GM12864 (cell line): ENCODE data around the gene MAMDC2.

Source experiments
- DNase-seq: peaks from one replicate; pipeline ENCODE4 v3.0.0-alpha.2; 2011; ENCODE audit warnings: low read depth
- H3K4me3 ChIP-seq: 2 replicates; pipeline ENCODE4 v1.5.1; 2011; ENCODE audit warnings: mild to moderate bottlenecking, low read depth, low read length, control low read depth
- TF ChIP-seq, protein P1 (sequence below): IDR thresholded peaks from 2 replicates; pipeline ENCODE4 v1.5.1; 2011; ENCODE audit warnings: low read depth, mild to moderate bottlenecking, moderate library complexity, low read length, control low read depth, inconsistent platforms; ENCODE audit errors: missing control alignments

Gene MAMDC2

GRCh38 chr9:70076678-70077077, 33.0 kb downstream of the MAMDC2 start:
- TF ChIP-seq, protein P1, sequence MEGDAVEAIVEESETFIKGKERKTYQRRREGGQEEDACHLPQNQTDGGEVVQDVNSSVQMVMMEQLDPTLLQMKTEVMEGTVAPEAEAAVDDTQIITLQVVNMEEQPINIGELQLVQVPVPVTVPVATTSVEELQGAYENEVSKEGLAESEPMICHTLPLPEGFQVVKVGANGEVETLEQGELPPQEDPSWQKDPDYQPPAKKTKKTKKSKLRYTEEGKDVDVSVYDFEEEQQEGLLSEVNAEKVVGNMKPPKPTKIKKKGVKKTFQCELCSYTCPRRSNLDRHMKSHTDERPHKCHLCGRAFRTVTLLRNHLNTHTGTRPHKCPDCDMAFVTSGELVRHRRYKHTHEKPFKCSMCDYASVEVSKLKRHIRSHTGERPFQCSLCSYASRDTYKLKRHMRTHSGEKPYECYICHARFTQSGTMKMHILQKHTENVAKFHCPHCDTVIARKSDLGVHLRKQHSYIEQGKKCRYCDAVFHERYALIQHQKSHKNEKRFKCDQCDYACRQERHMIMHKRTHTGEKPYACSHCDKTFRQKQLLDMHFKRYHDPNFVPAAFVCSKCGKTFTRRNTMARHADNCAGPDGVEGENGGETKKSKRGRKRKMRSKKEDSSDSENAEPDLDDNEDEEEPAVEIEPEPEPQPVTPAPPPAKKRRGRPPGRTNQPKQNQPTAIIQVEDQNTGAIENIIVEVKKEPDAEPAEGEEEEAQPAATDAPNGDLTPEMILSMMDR: no peak
- no peak for DNase-seq
- no peak overlapping the region for H3K4me3 ChIP-seq

DNA sequence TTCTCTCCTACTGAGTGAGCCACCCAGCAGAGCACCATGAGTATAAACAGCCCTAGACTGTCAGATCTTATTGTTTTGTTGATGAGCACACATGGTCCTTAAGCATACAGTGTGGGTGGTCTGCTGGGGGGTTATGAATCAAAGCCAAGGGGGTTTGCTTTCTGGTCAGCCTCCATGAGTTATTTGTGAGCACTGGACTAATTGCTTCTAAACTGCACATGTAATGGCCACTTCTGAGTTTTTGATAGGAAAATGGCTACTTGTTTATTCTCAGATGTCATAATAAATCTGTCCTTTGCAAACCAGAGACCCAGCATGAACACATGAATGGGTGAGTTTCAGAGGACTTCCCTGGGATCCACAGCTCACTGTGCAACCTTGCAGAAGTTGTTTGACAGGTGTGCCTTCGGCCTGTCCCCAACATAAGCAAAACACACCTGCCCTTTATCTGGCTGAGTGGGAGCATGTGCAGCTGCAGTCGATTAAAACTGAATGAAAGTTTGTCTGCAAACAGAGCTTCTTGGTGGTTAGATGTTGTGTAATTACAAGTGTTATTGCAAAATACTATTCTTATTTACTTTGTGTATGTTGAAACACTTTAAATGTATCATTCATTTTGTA, 35.9 kb downstream of the MAMDC2 start:
- no peak for DNase-seq

GRCh38 chr9:70080481-70081119, 37.0 kb downstream of the MAMDC2 start:
- no peak for DNase-seq
- TF ChIP-seq, protein P1: no peak
- H3K4me3 ChIP-seq: no peak overlapping the region

More for the DNA sequence above, 35.9 kb downstream of the MAMDC2 start:
- TF ChIP-seq, protein P1: no peak
- no peak overlapping the region for H3K4me3 ChIP-seq

DNA sequence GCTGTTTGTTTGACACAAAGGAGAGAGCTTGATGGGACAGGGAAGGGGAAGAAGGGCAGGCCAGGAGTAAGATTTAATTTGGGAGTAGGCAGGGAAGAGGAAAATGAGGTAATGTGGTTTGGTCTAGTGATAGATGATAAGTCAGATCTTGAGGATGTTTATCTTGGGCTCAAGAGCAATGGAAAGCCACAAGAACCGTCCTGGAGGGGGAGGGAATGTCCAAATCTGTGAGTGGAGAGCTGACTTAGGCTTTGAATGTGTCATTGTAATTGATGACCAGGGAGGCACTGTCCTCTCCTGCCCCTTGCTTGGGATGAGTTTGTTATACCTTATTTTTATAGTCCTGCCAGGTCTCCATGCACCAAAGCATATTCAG, 37.5 kb downstream of the MAMDC2 start:
- H3K4me3 ChIP-seq: no peak overlapping the region
- TF ChIP-seq, protein P1: no peak
- DNase-seq: no peak

DNA sequence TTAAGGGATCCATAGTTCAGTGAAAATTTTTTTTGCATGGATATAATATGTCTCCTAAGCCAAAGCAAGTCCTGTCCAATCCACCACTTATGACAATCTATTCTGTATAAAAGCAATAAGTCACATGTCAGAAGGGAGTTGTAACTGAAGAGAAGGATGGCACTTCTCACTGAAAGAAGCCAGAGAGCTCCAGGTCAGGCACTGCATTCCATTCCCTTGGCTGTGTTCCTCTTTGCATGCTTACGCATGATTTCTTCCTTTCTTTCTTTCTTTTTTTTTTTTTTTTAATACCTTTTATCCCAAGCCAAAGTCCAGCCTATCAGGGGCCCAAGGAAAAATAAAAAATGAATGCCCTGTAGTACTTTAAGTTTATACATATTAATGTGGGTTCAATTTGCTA, 39.8 kb downstream of the MAMDC2 start:
- no peak overlapping the region for H3K4me3 ChIP-seq
- DNase-seq: no peak
- TF ChIP-seq, protein P1: no peak

GRCh38 chr9:70085241-70085640, 41.6 kb downstream of the MAMDC2 start:
- no peak for DNase-seq
- TF ChIP-seq, protein P1: no peak
- H3K4me3 ChIP-seq: no peak overlapping the region

DNA sequence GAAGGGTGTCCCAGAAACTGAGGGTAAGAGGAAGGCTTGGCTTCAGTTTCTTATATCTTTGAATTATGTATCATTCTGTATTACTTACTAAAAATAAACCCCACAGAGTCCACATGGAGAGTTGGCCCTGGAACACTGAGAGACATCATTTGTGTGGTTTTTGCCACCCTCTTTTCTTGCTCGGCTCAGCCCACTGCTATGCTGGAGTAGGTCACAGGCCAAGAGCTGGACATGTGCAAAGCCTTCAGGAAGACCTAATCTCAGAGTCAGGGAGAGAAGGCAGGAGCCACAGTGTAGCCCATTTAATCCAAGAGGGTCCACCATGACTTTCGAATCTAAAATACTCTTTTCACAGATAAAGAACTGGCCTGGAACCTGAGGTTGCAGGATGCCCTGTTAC, 47.5 kb downstream of the MAMDC2 start:
- TF ChIP-seq, protein P1: no peak
- no peak for DNase-seq
- no peak overlapping the region for H3K4me3 ChIP-seq
